ENCODE data around the gene ZNF628.

The ZNF628 gene

GRCh38 chr19:55529636-55530234 is 53.3 kb downstream of the ZNF628 start:
- DNase-seq (ENCODE audit: extremely low read depth, low read depth): no peak
- TF ChIP-seq CTCF (IDR thresholded peaks at IDR 0.05; ENCODE audit: low read depth, low read length): no peak

GRCh38 chr19:55530996-55531395 is 54.6 kb downstream of the ZNF628 start:
- no peak for DNase-seq (ENCODE audit: extremely low read depth, low read depth)
- no peak for TF ChIP-seq CTCF (IDR thresholded peaks at IDR 0.05; ENCODE audit: low read depth, low read length)

Data from AG09319 (cell line).